Small intestine (tissue), 7 donors: Measurements from ENCODE around the gene AGAP2. TPM values are rescaled to one million over a fixed set of nuclear protein-coding genes. Genes with fewer than 3 reads are reported as not detected.
"Not testable (repeated sequence)": the region's sequence is repeated elsewhere in the genome, so short reads cannot be mapped to it uniquely, and the experiment has no call there.

Experiments
- DNase-seq, 2 donors: peaks; one replicate each; pipeline versions ENCODE4 v3.0.0 to v3.0.0-alpha.2; 2013
- FAIRE-seq: peaks from 2 replicates; lab custom pipeline; 2012; peaks lifted over from hg19 to GRCh38; lab: Jason Lieb, UNC
- H3K27ac ChIP-seq, 3 donors: one replicate each; pipeline ENCODE4 v1.5.1; 2013; ENCODE audit warnings: low read length in 2 of 3, mild to moderate bottlenecking in 2 of 3, control low read depth in 1 of 3, inconsistent platforms in 1 of 3, low read depth in 1 of 3, moderate library complexity in 1 of 3
- H3K27me3 ChIP-seq, 3 donors: one replicate each; pipeline ENCODE4 v1.6.1; 2013; ENCODE audit warnings: low read length in 3 of 3, inconsistent platforms in 1 of 3; ENCODE audit not compliant: control insufficient read depth in 3 of 3, insufficient read depth in 3 of 3
- H3K36me3 ChIP-seq, 3 donors: one replicate each; pipeline ENCODE4 v1.6.1; 2013; ENCODE audit warnings: low read length in 3 of 3, inconsistent platforms in 1 of 3, low read depth in 1 of 3, mild to moderate bottlenecking in 1 of 3, moderate library complexity in 1 of 3; ENCODE audit not compliant: control insufficient read depth in 3 of 3, insufficient read depth in 2 of 3
- H3K4me1 ChIP-seq, 3 donors: one replicate each; pipeline ENCODE4 v1.6.1; 2013; ENCODE audit warnings: low read length in 2 of 3, inconsistent platforms in 1 of 3, low read depth in 1 of 3, mild to moderate bottlenecking in 1 of 3, moderate library complexity in 1 of 3; ENCODE audit not compliant: control insufficient read depth in 3 of 3, insufficient read depth in 2 of 3
- H3K4me3 ChIP-seq, 3 donors: one replicate each; pipeline ENCODE4 v1.5.1; 2013; ENCODE audit warnings: low read length in 3 of 3, control low read depth in 1 of 3, inconsistent platforms in 1 of 3, low read depth in 1 of 3, mild to moderate bottlenecking in 1 of 3, moderate library complexity in 1 of 3
- H3K9me3 ChIP-seq, 2 donors: one replicate each; pipeline ENCODE4 v1.6.1; 2013; ENCODE audit warnings: low read depth in 1 of 2, low read length in 1 of 2; ENCODE audit not compliant: control insufficient read depth in 2 of 2, insufficient read depth in 1 of 2
- WGBS, 3 donors: extraction: QIAGEN DNeasy Blood & Tissue Kit; methylation state at CpG; one replicate each; pipeline ENCODE4 v1.1.7; 2013; 5-methylcytosine and 5-hydroxymethylcytosine counted together
- polyA plus RNA-seq, 4 donors: library from polyadenylated mRNA; stranded (reverse) in 3 of 4; unstranded in 1 of 4; fragments of 200-250 nt in 3 of 4; fragments of 120-200 nt in 1 of 4; gene quantifications; one replicate each; pipeline versions ENCODE4 v1.2.1 to v1.2.3, GENCODE V29; 2013
- donor health status: healthy with polysubstance abuse.
- donor health status: control.
- donor health status: control.
- donor health status: Bipolar disorder and iron deficiency.
- donor health status: healthy.

AGAP2 gene
- polyA plus RNA-seq, 4 donors: 0.67 to 1.8 (median 0.92) TPM

DNA sequence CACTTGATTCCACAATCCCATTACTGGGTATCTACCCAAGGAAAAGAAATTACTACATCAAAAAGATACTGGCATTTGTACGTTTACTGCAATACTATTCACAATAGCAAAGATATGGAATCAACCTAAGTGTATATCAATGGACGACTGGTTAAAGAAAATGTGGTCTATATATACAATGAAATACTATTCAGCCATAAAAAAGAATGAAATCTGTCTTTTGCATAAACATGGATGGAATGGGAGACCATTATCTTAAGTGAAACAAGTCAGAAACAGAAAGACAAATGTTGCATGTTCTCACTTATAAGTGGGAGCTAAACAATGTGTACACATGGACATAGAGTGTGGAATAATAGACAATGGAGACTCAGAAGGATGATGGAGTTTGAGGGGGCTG, 49.6 kb downstream of the AGAP2 start:
- DNase-seq: no peak
- peaks cover 0 to 8% (median 2%) of the 10 kb centered on the region in 3 donors for H3K27me3 ChIP-seq
- peaks cover 0 to 2% (median 0%) of the 10 kb centered on the region in 3 donors for H3K4me1 ChIP-seq
- no peaks in the 10 kb centered on the region for H3K36me3 ChIP-seq
- no peak overlapping the region for H3K4me3 ChIP-seq
- no peak overlapping the region for H3K27ac ChIP-seq
- no peak for FAIRE-seq
- WGBS, 3 donors: 45 to 56% (median 54%) methylated on average over 2 of the region's 2 CpGs
- H3K9me3 ChIP-seq: no peaks in the 10 kb centered on the region

DNA sequence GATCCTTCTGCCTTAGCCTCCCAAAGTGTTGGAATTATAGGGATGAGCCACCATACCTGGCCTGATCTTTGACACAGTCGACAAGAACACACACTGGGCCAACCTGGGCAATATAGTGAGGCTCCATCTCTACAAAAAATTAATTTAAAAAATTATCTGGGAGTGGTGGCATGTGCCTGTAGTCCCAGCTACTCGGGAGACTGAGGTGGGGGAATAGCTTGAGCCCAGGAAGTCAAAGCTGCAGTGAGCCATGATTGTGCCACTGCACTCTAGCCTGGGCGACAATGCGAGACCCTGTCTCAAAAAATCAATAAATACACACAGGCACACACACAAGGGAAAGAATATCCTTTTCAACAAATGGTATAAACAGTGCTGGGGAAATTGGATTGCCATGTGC, 50.7 kb downstream of the AGAP2 start:
- peaks cover 0 to 8% (median 2%) of the 10 kb centered on the region in 3 donors for H3K27me3 ChIP-seq
- no peaks in the 10 kb centered on the region for H3K36me3 ChIP-seq
- H3K27ac ChIP-seq: no peak overlapping the region
- no peak overlapping the region for H3K4me3 ChIP-seq
- no peaks in the 10 kb centered on the region for H3K4me1 ChIP-seq
- no peak for DNase-seq
- H3K9me3 ChIP-seq: no peaks in the 10 kb centered on the region
- no peak for FAIRE-seq
- WGBS, 3 donors: 62 to 72% (median 66%) methylated on average over 4 of the region's 4 CpGs

DNA sequence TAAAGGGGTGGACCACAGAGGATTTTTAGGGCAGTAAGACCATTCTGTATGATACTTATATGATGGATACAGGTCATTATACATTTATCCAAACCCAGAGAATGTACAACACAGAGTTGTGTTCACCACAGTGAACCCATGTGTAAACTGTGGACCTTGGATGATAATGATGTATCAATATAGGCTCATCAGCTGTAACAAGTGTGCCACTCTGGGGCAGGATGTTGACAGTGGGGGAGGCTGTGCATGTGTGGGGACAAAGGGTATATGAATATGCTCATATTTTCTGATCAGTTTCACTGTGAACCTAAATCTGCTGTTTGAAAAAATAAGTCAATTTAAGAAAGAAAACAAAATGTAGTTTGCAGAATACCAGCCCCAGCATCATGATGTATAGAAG, 58.8 kb downstream of the AGAP2 start:
- FAIRE-seq: no peak

DNA sequence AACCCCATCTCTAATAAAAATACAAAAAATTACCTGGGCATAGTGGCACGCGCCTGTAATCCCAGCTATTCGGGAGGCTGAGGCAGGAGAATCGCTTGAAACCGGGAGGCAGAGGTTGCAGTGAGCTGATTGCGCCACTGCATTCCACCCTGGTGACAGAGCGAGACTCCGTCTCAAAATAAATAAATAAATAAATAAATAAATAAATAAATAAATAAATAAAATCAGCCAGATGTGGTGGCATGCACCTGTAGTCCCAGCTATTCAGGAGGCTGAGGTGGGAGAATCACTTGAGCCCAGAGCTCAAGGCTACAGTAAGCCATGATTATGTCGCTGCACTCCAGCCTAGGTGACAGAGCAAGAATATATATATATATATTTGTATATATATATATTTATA, 60.6 kb downstream of the AGAP2 start:
- not testable (repeated sequence) for H3K27me3 ChIP-seq, FAIRE-seq

More for the DNA sequence above, 58.8 kb downstream of the AGAP2 start:
- Histone ChIP-seq H3K9me3 (no peaks in the 10 kb centered on the region), H3K27ac (no peak overlapping the region), H3K27me3 (peaks cover 0 to 3% (median 0%) of the 10 kb centered on the region in 3 donors), H3K4me1 (no peaks in the 10 kb centered on the region), H3K36me3 (no peaks in the 10 kb centered on the region), H3K4me3 (no peak overlapping the region)
- no peak for DNase-seq

DNA sequence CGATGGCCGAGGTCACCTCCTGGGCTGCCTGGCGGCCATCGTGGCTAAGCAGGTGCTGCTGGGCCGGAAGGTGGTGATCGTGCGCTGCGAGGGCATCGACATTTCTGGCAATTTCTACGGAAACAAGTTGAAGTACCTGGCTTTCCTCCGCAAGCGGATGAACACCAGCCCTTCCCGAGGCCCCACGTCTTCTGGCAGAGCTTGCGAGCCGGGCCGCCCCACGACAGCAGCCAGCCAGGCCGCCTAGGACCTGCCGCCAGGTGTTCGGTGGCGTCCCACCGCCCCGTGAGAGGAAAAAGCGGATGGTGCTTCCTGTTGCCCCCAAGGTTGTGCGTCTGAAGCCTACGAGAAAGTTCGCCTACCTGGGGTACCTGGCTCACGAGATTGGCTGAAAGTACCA, 63.9 kb downstream of the AGAP2 start:
- Histone ChIP-seq H3K27me3 (peaks cover 0 to 6% (median 0%) of the 10 kb centered on the region in 3 donors), H3K4me1 (no peaks in the 10 kb centered on the region), H3K36me3 (no peaks in the 10 kb centered on the region), H3K9me3 (no peaks in the 10 kb centered on the region), H3K27ac (no peak overlapping the region), H3K4me3 (no peak overlapping the region)
- 90 to 94% (median 92%) methylated on average over 29 of the region's 29 CpGs for WGBS, 3 donors
- DNase-seq (no peak), FAIRE-seq (no peak)

More for the DNA sequence above, 60.6 kb downstream of the AGAP2 start:
- not testable (repeated sequence) for H3K9me3 ChIP-seq, DNase-seq, H3K27ac ChIP-seq, H3K36me3 ChIP-seq, H3K4me1 ChIP-seq, H3K4me3 ChIP-seq
- WGBS, 3 donors: 91 to 94% (median 93%) methylated on average over 9 of the region's 9 CpGs

Other genes with a start within 250 kb of the AGAP2 start
- gene DDIT3, start 218.2 kb downstream of the AGAP2 start, polyA plus RNA-seq: 100 to 1,000 TPM in 1 of 4 donors, 10 to 100 TPM in 3; 41.1 to 105 (median 46.9) TPM
- gene MBD6, start 215.9 kb downstream of the AGAP2 start, polyA plus RNA-seq: 10 to 100 TPM; 20.5 to 72.0 (median 36.5) TPM
- gene DCTN2, start 191.6 kb downstream of the AGAP2 start, polyA plus RNA-seq: 100 to 1,000 TPM; 112 to 224 (median 145) TPM
- 1 to 10 TPM in 1 of 4 donors, under 1 TPM in 2, not detected in 1; 0.27 to 8.4 (median 0.83) TPM for gene KIF5A, start 188.7 kb downstream of the AGAP2 start, polyA plus RNA-seq
- 10 to 100 TPM; 16.1 to 26.4 (median 17.8) TPM for gene PIP4K2C, start 147.6 kb downstream of the AGAP2 start, polyA plus RNA-seq
- gene DTX3, start 133.9 kb downstream of the AGAP2 start, polyA plus RNA-seq: 10 to 100 TPM in 1 of 4 donors, 1 to 10 TPM in 2, not detected in 1; 5.4 to 12.5 (median 9.9) TPM
- gene ARHGEF25, start 127.3 kb downstream of the AGAP2 start, polyA plus RNA-seq: 10 to 100 TPM in 1 of 4 donors, 1 to 10 TPM in 2, not detected in 1; 4.6 to 11.8 (median 6.0) TPM
- 1 to 10 TPM in 1 of 4 donors, under 1 TPM in 2, not detected in 1; 0.27 to 2.1 (median 0.95) TPM for gene B4GALNT1, start 105.5 kb downstream of the AGAP2 start, polyA plus RNA-seq
- gene OS9, start 44.6 kb downstream of the AGAP2 start, polyA plus RNA-seq: 100 to 1,000 TPM; 148 to 307 (median 200) TPM
- gene TSPAN31, start 6.3 kb upstream of the AGAP2 start, polyA plus RNA-seq: 10 to 100 TPM; 13.2 to 62.8 (median 24.5) TPM
- gene CDK4, start 13.6 kb upstream of the AGAP2 start, polyA plus RNA-seq: 100 to 1,000 TPM in 1 of 4 donors, 10 to 100 TPM in 3; 13.2 to 225 (median 70.2) TPM
- gene MARCHF9, start 16.4 kb upstream of the AGAP2 start, polyA plus RNA-seq: 10 to 100 TPM in 2 of 4 donors, 1 to 10 TPM in 2; 8.4 to 29.2 (median 11.4) TPM
- gene CYP27B1, start 28.3 kb upstream of the AGAP2 start, polyA plus RNA-seq: 1 to 10 TPM in 3 of 4 donors, under 1 TPM in 1; 0.27 to 1.7 (median 1.2) TPM
- 10 to 100 TPM in 2 of 4 donors, 1 to 10 TPM in 2; 2.2 to 21.9 (median 11.6) TPM for gene METTL1, start 33.4 kb upstream of the AGAP2 start, polyA plus RNA-seq
- 1 to 10 TPM in 3 of 4 donors, under 1 TPM in 1; 0.22 to 7.1 (median 2.7) TPM for gene EEF1AKMT3, start 33.9 kb upstream of the AGAP2 start, polyA plus RNA-seq
- gene TSFM, start 44.0 kb upstream of the AGAP2 start, polyA plus RNA-seq: 10 to 100 TPM; 22.4 to 52.4 (median 35.4) TPM
- gene AVIL, start 80.0 kb upstream of the AGAP2 start, polyA plus RNA-seq: 10 to 100 TPM in 3 of 4 donors, 1 to 10 TPM in 1; 8.2 to 16.5 (median 14.8) TPM
- gene CTDSP2, start 108.0 kb upstream of the AGAP2 start, polyA plus RNA-seq: 100 to 1,000 TPM in 1 of 4 donors, 10 to 100 TPM in 3; 35.1 to 143 (median 51.8) TPM
- gene ATP23, start 202.8 kb upstream of the AGAP2 start, polyA plus RNA-seq: 10 to 100 TPM in 2 of 4 donors, 1 to 10 TPM in 2; 5.4 to 15.4 (median 9.8) TPM